Endothelial cell of umbilical vein (primary cell): ENCODE data around the gene GNG10.

Experiments used
- CTCF ChIP-seq, 2 donors: IDR thresholded peaks; 1 replicate in 1 of 2; 2 replicates in 1 of 2; pipeline ENCODE4 v1.5.1; 2011; ENCODE audit warnings: low read length in 2 of 2, mild to moderate bottlenecking in 2 of 2, moderate library complexity in 2 of 2, control low read depth in 1 of 2, inconsistent platforms in 1 of 2, low read depth in 1 of 2; ENCODE audit not compliant: insufficient read depth in 1 of 2; ENCODE audit errors: extremely low read depth in 1 of 2
- EZH2 ChIP-seq: IDR thresholded peaks from 2 replicates; pipeline ENCODE4 v1.6.1; 2012; ENCODE audit warnings: borderline replicate concordance, low read depth, mild to moderate bottlenecking, moderate library complexity, low read length, inconsistent platforms; ENCODE audit not compliant: severe bottlenecking

- TF ChIP-seq CTCF (IDR thresholded peaks at IDR 0.05; ENCODE audit: extremely low read depth in 1 of 2, insufficient read depth in 1 of 2, low read depth in 1 of 2, low read length in 2 of 2) (no peak), EZH2 (no peak)
Observed at GRCh38 chr9:111627260-111627963, 34.0 kb upstream of the GNG10 start.
